OCI-M1 (cell line): ENCODE data around the gene LRRC8D.

Source experiments
- DNase-seq: peaks from one replicate; lab custom pipeline; 2025; lab: John Stamatoyannopoulos, UW

Gene LRRC8D

DNA sequence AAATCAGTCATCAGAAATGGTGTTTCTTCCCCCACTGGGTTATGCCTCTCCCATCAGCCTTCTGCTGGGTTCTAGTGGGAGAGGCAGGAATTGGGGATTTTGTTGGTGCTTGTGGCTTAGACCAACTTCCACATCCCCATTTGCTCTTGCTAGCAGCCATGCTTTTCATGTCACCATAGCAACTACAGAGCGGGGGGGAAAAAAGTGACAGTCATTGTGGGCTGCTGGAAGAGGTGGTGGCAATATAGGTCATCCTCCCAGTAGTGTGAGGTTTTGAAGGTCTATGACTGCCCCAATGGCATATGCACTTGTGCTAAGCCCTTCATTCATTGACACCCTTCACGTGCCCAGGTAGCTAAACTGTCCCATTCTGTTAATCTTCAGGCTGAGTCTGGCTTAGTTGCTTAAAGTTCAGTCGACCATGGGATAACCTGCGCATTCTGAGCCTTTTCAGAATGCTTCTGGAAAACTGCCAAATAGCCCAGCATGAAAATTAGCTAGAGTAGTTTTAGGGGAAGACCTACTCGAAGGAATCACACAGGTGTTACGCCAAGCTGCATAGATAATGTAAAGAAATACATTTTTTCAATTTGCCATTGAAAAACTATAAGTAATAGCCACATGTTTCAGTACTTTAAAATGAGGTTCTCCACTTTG is 120.4 kb downstream of the LRRC8D start:
- DNase-seq: peak; percentile 82

DNA sequence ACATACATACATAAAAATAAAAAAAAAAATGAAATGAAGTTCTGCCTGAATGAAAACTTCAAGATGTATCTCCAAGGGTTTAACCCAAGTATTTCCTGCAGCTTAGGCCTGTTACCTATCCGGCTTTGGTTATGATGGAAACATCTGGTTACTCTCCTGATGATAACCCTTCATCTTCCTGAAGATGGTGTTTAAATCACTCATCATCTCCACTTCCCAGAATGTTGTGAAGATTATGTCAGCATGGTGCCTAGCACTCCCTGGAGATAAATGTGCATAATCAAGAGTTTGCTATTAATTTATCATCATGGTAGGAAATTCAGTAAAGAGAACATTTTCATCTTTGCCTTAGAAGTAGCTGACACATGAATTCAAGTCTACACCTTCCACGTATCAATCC is 121.2 kb downstream of the LRRC8D start:
- no peak for DNase-seq

DNA sequence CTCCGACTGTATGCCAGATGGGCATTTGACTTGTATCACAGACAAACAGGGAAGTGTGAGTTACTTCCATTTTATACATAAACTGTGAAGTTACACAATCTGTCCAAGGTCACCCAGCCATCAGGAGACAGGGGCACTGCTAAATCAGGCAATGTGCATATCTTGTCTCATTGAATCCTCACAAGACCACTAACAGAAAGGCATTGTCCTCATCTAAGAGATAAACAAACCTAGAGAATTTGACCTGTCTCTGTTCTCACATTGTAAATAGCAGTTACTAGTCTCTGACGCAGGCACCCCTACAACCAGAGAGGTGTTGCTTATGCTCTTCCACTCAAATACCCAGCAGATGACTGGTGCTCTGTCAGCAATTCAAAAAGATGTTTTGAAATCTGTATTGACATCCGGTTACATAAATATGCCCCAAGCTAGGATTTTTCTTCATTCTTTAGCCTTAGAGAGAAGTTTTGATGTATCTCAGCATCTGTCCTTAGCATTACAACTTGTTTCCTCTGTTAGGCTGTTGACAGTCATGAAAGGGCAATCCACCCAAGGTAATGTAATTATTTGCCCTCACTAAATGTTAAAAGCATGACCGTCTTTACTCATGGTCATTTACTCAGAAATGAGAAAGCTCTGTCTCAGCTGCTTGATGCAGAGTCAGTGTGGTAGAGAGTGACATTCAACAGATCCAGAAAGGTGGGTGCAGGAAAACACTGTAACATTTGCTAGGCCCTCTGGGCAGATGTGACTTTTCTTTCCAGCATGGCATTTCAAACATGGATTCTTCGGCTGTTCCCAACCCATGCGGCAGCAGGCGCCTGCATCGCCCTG is 122.2 kb downstream of the LRRC8D start:
- DNase-seq: no peak

DNA sequence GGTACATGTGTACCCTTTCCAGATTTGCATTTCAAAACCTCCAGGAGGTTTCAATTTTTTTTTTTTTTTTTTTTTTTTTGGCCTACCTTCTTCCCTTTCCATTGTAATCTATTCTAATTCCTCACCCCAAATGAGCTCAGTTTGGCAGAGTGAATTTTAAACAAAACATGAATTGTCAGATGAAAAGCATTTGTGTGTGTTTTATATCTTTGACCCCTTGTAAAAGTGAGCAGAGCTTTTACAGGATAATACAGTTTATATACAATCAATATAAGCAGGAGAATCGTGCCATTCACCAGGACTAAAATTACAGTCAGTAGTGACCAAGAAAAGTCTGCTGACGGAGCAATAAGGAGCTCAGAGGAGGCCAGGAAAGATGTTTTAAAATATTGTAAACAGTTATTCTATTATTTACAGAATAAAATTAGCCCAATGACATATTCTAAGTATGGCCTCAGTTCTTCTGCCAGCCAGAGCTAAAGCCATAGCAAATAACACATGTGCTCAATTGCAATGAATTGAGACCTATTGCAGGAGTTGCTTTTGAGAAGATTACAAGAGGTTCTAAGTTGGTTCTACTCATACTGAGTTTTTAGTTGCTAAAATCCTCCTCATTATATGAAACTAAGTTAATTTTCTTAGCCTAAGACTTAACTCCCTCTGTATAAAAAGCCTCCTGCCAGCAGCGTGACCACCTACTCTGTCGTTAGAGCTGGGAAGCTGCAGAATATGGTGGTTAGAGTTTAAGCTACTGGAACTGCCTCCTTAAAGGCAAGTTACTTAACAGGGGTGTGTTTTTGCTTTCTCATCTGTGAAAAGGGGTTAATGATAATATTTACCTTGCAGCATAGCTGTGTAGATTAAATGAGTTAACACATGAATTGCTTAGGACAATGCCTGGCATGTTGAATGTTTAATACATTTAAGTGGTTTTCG is 123.3 kb downstream of the LRRC8D start:
- no peak for DNase-seq

DNA sequence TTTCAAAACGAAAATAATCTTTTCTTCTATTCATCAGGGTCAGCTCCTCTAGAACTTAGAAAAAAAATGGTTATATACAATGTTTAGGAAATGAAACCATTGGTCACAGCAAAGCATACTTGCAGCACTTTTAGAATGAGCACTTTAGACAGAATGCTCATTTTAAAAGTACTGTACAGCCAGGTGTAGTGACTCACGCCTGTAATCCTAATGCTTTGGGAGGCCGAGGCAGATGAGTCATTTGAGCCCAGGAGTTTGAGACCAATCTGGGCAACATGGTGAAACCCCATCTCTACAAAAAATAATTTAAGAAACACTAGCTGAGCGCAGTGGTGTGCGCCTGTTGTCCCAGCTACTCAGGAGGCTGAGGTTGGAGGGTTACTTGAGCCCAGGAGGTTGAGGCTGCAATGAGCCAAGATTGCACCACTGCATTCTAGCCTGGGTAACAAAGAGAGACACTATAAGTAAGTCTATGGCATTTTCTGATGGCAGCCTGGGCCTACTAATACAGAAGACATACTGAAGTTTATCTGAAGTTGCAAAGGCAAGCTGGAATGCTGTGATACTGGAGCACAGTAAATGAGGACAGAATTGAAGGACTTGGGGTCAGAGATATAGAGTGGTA is 125.1 kb downstream of the LRRC8D start:
- no peak for DNase-seq

DNA sequence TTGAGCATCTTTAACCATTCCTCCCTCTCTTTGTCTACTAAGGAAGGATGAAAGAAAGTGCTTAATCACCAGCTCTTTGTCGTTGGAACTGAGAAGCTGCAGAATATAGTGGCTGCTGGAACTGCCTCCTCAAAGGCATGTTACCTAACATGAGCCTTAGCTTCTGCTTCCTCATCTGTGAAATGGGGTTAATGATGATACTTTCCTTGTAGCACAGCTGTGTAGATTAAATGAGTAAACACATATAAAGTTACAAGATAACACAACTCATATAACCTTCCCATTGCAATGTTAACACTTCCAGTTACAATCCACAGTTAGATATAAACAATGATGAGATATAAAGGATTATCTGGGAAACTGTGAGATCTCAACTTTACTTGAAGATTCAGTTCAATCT is 125.7 kb downstream of the LRRC8D start:
- DNase-seq: no peak

DNA sequence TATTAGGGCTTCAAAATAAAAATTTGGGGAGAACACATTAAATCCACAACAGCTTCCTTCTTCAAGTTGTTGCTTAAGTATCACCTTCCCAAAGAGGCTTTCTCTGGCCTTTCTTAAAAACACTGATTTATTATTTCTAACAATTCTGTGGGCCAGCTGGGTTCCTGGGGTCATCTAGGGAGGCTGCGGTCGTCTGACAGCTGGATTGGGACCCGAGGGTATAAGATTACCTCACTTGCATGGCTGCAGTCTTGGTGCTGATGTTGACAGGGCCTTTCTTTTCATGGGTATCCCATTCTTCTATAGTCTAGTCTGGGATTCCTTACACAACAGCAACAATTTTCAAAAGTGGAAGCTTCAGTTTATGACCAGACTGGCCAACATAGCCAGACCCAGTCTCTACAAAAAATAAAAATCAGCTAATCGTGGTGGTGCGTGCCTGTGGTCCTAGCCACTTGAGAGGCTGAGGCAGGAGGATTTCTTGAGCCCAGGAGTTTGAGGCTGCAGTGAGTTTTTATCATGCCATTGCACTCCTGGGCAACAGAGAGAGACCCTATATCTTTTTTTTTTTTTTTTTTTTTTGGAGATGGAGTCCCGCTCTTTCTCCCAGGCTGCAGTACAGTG is 128.0 kb downstream of the LRRC8D start:
- no peak for DNase-seq

DNA sequence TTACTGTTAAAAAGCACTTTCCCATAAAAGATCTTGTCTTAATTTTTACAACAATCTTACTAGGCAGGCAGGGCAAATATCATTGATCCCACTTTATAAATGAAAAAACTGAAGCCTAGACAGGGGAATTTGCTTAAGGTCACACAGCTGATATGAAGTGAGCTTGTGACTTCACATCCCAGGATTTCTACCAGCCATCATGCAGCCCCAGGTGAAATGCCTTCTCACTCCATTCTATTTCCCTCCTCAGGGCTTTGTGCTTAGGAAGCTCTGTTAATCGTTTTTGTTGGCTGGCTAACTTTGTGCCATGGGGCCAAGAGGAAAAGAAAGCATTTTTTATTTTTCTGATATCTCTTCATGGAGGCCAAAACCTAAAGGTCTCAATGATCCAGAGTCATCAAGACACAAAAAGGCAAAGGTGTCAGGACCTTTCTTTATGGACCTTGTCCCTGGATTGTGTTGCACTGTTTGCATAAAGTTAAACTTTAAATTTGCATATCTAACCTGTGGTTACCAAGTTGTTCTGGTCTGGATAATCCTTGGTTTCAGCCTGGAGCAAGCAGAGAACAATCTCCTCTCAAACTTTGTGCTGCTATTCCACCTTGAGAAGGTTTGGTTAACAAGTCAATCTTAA is 129.3 kb downstream of the LRRC8D start:
- no peak for DNase-seq

DNA sequence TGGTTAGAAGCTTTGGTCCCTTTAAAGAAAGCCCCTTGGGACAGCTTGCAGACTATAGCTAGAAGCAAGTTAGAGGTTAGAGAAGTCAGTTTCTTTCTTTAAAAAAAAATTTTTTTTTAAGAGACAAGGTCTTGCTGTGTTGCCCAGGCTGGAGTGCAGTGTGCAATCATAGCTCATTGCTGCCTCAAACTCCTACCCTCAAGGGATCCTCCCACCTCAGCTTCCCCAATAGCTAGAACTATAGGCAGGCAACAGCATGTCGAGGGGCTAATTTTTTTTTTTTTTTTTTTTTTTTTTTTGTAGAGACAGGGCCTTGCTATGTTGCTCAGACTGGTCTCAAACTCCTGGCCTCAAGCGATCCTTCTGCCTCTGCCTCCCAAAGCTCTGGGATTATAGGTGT is 129.9 kb downstream of the LRRC8D start:
- DNase-seq: no peak

DNA sequence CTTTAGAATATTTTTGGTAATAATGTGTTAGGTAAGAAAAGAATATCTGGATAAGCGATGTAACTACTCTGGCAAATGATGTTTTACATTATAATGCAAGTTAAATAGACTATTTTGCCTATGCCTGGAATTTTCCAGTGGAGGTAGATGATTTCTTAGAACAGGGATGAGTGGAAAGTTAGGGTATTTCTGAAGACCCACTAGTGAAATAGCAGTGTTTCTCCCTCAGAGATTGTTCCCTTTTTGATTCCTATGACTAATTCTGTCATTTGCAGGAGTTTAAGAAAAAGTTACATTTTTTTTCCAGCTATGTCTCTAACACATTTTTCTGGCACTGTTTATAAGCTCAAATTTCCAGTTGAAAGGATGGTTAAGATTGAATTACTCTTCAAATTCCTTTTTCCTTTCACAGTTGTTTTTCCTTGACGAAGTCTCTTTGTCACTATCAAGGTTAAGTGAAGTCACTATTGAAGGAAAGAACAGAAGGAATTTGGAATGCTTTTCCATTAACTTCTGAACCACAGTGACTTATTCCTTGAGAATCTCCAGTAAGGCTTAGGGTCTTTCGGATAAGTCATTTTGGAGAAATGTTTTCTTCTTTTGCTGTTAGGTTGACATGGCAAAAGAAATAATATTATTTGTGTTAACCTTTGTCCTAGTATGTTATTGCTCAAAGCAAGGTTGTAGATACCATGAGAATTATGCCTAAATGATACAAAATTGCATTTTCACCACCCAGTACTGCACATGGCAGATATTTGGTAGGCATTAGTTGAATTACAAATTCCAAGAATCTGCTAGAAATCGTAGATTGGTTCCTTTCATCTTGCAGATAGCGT is 131.2 kb downstream of the LRRC8D start:
- no peak for DNase-seq

DNA sequence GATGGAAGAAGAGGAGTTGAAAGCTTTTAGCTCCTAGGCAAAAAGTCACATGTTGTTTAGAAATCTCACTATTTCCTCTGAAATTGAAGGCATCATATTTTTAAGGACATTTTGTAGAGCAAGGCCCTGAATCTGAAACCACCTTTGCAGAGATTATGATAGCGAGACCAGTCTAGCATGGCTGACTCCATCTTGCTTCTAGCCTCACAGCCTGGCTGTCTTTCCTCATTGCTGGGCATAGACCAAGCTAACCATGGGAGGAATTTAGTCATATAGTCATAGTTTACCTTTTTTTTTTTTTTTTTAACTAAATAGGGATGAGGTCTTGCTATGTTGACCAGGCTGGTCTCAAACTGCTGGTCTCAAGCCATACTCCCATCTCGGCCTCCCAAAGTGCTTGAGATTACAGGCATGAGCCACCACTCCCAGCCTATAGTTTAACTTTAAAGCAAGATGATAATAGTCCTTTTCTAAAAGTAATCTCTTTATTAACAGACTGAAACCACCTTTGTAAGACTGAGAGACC is 131.8 kb downstream of the LRRC8D start:
- DNase-seq: no peak

DNA sequence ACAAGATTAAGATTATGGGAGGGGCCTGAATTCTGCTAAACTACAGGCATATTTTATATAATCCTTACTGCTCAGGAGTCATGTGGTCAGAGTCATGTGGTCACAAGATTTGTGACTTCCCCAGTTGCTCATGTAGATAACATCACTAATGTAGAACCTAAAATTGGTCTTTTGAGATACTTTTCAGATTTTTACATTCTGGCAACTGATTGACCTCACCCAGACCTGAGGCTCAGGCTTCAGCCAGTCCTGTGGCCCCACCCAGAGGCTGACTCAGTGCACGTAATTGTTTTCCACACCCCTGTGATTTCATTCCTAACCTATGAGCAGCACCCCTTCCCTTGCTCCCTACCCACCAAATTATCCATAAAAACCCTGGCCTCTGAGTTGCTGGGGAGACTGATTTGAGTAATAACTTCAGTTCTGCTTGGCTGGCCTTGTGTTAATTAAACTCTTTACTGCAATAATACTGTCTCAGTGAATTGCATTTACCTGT is 132.3 kb downstream of the LRRC8D start:
- peak; percentile 89 for DNase-seq

DNA sequence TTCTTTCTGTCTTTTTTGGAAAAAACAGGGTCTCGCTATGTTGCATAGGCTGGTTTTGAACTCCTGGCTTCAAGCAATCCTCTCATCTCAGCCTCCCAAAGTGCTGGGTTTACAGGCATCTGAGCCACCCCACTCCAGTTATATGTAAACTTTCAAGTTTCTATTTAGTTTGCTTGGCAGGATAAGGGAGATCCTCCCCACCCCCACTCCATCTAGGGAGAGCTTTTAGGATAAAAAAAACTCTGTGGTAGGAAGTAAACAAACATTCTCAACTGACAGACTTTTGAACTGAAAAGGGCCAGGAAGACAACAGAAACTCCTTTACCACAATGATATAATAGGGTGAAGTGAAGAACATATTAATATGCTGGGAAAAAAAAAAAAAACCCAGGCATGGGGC is 133.1 kb downstream of the LRRC8D start:
- peak; percentile 22 for DNase-seq

DNA sequence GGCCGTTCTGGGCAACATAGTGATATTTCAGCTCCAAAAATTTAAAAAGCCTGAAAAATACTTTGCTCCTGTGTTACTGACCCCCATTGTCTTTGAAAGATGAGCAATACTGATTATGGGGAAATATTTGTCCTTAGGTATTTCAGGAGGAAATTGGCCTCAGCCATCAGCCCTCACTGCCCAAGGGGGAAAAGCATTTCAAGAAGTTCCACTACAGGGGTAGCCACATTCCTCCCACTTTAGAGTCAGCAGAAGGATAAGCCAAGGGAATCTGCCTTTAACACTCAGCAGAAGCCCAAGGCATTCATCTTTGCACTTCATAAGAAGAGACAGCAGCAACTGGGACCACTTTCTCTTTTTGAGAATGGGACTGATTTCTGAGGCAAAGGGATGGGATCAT is 133.6 kb downstream of the LRRC8D start:
- DNase-seq: no peak

DNA sequence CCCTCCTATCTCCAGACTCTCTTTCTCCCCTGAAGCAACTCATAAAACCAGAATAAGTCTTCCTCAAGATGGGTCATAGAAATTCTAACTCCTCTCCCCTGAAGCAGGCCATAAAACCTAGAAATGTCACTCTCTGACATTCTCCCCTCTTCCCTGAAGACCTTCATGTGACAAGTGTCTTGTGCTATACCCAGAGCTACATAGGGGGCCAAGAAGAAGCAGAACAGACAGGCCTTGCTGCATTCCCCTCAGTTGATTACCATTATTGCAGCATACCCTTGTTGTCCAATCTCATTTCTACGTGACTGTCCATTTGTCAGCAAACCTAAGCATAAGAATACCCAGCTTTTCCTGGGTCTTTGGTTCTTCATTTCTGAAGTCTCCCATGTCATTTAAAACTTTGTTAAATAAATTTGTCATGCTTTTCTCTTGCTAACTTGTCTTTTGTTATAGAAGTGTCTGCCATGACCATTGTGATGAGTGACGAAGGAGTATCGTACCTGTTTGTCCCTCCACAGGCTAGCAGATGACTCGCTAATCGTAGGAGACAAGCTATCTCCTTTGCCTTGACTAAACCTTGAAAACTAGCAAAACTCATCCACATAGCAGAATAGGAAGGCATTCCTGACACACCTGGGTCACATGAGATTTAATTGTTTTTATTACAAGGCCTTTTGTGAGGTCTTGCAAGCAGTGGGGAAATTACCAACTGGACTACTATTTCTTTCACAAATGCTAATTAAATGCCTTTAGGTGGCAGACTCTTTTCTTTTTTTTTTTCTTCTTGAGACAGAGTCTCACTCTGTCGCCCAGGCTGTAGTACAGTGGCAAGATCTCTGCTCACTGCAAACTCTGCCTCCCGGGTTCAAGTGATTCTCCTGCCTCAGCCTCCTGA is 134.7 kb downstream of the LRRC8D start:
- DNase-seq: no peak

DNA sequence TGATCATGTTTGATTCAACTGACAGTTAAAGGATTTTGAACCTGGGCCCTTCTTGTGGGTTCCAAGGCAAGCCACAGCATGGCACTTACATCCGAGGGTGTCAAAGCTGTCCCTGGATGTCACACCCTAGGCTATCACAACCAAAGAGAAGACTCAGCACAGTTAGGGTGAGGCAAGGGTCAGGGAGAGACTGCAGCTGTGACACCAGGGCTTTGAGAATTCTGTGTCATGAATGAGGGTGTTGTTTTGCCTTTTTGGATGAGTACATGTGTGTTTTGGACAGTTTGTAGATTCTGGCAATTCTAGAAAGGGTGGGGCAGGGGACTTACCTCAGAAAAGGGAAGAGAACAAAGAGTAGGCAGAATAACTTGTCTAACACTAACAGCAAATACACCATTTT is 136.3 kb downstream of the LRRC8D start:
- peak; percentile 53 for DNase-seq

DNA sequence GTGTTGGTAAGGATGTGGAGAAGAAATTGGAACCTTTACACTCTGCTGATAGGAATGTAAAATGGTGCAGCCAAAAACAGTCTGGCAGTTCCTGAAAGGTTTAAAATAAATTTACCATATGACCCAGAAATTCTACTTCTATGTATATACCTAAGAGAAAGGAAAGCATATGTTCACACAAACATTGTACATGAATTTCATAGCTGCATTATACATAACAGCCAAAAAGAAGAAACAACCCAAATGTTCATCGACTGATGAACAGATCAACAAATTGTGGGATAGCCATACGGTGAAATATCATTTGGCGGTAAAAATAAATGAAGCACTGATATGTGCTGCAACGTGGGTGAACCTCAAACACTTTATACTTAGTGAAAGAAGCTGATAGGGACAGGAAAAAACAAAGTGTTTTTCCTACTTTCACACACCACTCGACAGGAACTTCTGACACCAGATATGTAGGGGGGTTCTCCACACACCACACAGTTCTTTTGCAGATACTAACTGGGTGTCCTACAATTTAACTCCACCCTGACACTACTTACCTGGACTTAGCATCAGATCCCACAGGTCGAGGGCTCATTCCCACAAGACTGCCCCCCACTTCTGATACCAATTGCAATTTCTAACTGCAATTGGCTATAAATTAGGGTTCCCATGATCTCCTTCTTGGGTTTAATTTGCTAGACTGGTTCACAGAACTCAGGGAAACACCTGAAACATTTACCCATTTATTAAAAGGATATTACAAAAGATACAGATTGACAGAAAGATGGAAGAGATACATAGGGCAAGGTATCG is 138.2 kb downstream of the LRRC8D start:
- DNase-seq: no peak

DNA sequence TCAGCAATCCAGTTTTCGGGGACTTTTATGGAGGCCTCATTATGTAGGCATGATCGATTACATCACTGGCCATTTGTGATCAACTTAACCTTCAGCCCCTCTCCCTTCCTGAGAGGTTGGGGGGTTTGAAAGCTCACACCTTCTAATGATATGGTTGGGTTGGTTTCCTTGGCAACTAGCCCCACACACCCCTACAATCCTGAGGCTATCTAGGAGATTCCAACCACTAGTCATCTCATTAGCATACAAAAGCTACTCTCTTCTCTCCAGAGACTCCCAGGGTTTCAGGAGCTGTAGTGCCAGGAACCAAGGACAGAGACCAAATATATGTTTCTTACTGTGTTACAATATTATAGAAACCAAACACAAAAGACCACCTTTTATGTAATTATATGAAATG is 138.9 kb downstream of the LRRC8D start:
- DNase-seq: no peak
